ENCODE measurements around the gene GALK2.
"Not testable (repeated sequence)": the region's sequence is repeated elsewhere in the genome, so short reads cannot be mapped to it uniquely, and the experiment has no call there.

The GALK2 gene

GRCh38 chr15:49287481-49287880, 117.4 kb downstream of the GALK2 start:
- no peak for DNase-seq

GRCh38 chr15:49288391-49288790, 118.3 kb downstream of the GALK2 start:
- no peak for DNase-seq

GRCh38 chr15:49290191-49290590, 120.1 kb downstream of the GALK2 start:
- DNase-seq: no peak

DNA sequence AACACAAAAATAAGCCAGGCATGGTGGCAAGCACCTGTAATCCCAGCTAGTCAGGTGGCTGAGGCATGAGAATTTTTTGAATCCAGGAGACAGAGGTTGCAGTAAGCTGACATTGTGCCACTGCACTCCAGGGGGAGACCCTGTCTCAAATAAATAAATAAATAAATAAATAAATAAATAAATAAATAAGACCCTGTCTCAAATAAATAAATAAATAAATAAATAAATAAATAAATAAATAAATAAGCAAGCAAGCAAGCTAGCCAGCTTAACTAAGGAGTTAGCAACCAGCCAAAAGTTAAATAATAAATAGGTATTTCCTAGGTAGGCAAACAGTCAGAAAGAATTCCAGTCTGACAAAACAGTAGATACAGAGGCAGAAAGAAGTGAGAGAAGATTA, 123.9 kb downstream of the GALK2 start:
- DNase-seq: no peak

DNA sequence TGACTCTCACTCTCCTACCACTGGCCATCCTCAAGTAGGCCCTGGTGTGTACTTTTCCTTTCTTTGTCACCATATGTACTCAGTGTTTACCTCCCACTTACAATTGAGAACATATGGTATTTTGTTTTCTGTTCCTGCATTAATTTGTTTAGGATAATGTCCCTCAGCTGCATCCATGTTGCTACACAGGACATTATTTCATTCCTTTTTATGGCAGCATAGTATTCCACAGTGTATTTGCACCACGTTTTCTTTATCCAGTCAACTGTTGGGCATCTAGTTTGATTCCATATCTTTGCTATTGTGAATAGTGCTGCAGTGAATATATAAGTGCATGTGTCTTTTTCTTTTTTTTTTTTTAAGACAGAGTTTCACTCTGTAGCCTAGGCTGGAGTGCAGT, 126.2 kb downstream of the GALK2 start:
- DNase-seq: no peak

GRCh38 chr15:49297584-49297983, 127.5 kb downstream of the GALK2 start:
- no peak for DNase-seq

GRCh38 chr15:49300856-49301255, 130.8 kb downstream of the GALK2 start:
- DNase-seq: no peak

DNA sequence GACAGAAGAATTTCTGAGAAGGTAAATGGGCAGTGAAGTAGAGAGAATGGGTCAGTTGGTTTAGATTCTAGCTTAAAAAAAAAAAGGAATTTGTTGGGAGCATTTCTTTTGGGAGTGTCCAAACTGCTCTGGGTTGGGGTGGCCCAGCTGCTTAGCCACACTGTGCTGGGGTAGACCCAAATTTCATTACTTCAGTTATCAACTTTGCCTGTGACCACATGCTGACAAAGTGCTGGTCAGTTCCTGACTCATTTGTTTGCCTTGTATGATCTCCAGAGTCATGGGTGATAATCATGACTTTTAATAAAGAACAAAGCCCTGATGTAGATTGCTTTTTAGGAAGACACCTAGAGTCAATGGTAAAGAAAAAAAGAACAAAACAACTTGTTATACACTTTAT, 131.5 kb downstream of the GALK2 start:
- DNase-seq: no peak

GRCh38 chr15:49303003-49303402, 133.0 kb downstream of the GALK2 start:
- DNase-seq: no peak

- no peak for DNase-seq
Observed at GRCh38 chr15:49306551-49306950, 136.5 kb downstream of the GALK2 start.

DNA sequence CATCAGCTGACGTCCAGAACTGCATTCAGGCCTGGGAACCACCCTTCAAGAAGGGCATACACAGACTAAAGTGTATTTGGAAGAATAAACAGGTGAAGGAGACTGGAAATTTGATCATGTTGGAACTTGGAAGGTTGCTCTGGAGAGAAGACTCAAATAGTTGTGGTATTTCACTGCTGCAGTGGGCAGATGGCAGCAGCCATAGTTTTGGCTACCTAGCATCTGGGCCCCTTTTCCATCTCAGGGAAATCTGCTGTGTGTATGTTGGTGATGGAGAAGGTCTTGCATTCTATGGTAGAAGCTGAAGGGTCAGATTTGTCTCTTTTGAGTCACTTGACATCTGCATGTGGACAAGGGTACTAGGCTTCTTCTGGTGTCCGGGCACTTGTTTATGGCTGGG, 138.6 kb downstream of the GALK2 start:
- DNase-seq: no peak

DNA sequence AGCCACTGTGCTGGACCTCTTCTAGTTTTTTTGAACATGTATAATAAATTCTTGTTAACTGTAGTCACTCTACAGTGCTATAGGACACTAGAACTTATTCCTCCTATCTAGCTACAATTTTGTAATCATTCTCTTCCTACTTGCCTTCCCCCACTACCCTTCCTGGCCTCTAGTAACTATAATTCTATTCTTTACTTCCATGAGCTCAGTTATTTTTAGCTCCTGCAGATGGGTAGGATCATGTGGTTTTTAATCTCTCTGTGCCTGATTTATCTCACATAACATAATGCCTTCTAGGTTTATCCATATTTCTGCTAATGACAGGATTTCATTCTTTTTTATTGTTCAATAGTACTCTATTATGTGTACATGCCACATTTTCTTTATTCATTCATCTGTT, 139.8 kb downstream of the GALK2 start:
- DNase-seq: no peak

DNA sequence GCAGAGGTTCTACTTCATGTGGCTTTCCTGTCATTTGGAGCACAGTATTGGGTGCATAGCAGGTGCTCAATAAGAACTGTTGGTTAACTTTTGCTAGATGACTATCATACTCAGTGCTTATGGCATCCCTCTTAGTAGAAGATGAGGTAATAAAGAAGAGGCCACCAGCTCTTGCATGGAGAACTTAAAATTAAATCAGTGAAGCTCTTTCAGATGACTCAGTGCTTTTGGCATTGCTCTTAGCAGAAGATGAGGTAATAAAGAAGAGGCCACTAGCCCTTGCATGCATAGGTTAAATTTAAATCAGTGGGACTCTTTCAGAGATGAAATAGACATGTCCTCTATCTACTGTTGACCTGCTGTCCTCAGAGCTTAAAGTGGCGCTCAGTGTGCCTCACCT, 143.6 kb downstream of the GALK2 start:
- no peak for DNase-seq

DNA sequence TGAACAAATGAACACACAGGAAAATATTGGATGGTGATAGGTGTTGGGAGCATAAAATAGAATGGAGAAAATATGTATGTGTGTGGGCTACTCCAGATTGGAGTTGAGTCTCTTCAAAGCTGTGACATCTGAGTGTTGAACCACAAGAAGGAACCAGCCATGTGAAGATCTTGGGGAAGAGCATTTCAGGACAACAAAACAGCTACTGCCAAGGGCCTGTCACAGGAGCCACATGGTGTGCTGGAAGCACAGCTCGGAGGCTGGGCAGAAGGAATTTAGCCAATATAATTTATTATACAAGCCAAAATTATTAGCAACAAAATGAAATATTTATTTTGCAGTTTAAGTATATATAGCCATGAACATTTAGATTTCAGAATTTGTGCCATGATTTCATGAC, 144.7 kb downstream of the GALK2 start:
- no peak for DNase-seq

DNA sequence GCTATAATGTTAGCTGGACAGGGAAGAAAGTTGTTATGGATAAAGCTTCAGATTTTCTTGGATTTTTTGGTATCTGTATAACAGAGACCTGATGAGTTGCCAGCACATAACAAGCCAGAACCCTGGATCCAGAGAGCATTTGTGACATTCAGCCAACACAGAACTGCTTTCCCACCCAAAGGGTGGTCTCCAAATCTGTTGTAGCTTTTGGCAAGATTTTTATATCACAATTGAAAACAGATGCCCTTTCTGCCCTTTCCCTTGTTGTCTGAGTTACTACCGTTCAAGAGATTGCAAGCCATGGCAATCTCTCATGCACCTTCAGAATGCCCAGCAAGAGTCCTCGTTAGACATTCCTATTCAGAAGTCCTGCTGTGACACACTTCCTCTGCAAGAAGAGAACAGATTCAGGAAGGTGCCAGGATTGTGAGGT, 145.4 kb downstream of the GALK2 start:
- DNase-seq: no peak

- no peak for DNase-seq
Observed at GRCh38 chr15:49320351-49320750, 150.3 kb downstream of the GALK2 start.

- no peak for DNase-seq
Observed at GRCh38 chr15:49323207-49323606, 153.2 kb downstream of the GALK2 start.

GRCh38 chr15:49327927-49328326, 157.9 kb downstream of the GALK2 start:
- no peak for DNase-seq

- DNase-seq: no peak
Observed at GRCh38 chr15:49328941-49329340, 158.9 kb downstream of the GALK2 start.

- no peak for DNase-seq
Observed at GRCh38 chr15:49330166-49330565, 160.1 kb downstream of the GALK2 start.

- DNase-seq: no peak
Observed at GRCh38 chr15:49331442-49331841, 161.4 kb downstream of the GALK2 start.

- DNase-seq: no peak
Observed at GRCh38 chr15:49331951-49332350, 161.9 kb downstream of the GALK2 start.

DNA sequence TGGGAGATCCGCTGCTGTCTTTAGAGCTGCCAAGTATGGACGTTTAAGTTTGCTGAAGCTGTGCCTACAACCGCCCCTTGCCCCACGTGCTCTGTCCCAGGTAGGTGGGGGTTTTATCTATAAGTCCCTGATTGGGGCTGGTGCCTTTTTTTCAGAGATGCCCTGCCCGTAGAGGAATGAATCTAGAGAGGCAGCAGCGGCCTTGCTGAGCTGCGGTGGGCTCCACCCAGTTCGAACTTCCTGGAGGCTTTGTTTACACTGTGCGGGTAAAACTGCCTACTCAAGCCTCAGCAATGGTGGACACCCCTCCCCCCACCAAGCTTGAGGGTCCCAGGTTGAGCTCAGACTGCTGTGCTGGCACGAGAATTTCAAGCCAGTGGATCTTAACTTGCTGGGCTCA, 169.6 kb downstream of the GALK2 start:
- no peak for DNase-seq

- DNase-seq: peak in 1 of 2 experiments; percentile 8
Observed at GRCh38 chr15:49343546-49343945, 173.5 kb downstream of the GALK2 start.

DNA sequence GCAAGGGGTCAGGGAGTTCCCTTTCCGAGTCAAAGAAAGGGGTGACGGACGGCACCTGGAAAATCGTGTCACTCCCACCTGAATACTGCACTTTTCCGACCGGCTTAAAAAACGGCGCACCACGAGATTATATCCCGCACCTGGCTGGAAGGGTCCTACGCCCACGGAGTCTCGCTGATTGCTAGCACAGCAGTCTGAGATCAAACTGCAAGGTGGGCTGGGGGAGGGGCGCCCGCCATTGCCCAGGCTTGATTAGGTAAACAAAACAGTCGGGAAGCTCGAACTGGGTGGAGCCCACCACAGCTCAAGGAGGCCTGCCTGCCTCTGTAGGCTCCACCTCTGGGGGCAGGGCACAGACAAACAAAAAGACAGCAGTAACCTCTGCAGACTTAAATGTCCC, 184.4 kb downstream of the GALK2 start:
- DNase-seq: not testable (repeated sequence)

GRCh38 chr15:49361370-49361769, 191.3 kb downstream of the GALK2 start:
- DNase-seq: no peak

Data from NCI-H526 (cell line).